GM12872 (cell line): Measurements from ENCODE around the gene ZBTB25.

Experiments
- CTCF ChIP-seq: IDR thresholded peaks from 3 replicates; pipeline ENCODE4 v1.5.1; 2011; ENCODE audit warnings: low read depth, mild to moderate bottlenecking, low read length, moderate library complexity; ENCODE audit not compliant: insufficient read depth

The ZBTB25 gene

DNA sequence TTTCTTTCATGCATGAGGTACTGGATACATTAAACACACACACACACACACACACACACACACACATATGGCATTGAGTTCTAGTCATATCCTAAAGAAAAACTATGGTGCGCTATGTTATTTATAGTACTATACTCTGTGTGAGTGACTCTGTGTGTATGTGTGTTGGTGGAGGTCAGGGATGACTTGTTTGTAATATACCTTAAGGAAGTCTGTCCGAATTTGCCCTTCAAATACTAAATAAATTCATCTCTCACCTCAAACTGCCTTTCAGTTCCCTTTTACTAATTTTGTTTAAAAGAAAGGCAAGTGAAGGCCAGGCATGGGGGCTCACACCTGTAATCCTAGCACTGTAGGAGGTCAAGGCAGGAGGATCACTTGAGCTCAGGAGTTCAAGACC is 40.4 kb downstream of the ZBTB25 start:
- TF ChIP-seq CTCF, result no peak

GRCh38 chr14:64461221-64461620 is 42.4 kb downstream of the ZBTB25 start:
- no peak for TF ChIP-seq CTCF

GRCh38 chr14:64459405-64460136 is 44.1 kb downstream of the ZBTB25 start:
- no peak for TF ChIP-seq CTCF

DNA sequence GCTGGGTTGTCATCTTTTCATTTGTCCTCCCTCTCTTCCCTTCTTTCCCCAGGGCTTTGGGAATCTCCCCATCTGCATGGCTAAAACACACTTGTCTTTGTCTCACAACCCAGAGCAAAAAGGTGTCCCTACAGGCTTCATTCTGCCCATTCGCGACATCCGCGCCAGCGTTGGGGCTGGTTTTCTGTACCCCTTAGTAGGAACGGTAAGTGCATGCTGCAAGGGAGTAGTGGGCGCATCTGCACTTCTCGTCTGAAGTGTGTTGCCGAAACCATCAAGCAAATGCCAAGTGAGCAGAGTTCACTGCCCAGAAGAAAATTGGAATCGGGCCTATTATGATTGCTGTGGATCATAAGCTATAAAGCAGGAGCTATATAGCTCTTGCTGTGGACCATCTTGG is 49.0 kb downstream of the ZBTB25 start:
- TF ChIP-seq CTCF, result no peak

DNA sequence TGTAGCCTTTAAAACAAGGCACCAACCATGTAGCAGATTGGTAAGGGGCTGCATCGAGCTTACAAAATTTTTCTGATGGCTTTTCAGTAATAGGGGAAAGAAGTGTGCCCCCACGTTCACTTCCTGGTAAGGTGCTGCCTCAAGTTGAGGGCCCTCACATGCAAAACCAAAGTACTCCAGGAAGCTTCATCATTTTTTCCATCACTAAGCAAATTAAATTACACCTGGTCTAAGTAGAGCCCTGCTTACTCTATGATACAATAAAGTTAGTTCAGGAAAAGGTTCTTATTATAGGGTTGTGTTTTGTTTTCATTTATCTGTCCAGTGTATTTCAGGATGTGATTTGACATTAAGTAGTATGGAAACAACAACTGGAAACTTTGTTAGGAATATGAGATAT is 53.4 kb downstream of the ZBTB25 start:
- TF ChIP-seq CTCF, result no peak

DNA sequence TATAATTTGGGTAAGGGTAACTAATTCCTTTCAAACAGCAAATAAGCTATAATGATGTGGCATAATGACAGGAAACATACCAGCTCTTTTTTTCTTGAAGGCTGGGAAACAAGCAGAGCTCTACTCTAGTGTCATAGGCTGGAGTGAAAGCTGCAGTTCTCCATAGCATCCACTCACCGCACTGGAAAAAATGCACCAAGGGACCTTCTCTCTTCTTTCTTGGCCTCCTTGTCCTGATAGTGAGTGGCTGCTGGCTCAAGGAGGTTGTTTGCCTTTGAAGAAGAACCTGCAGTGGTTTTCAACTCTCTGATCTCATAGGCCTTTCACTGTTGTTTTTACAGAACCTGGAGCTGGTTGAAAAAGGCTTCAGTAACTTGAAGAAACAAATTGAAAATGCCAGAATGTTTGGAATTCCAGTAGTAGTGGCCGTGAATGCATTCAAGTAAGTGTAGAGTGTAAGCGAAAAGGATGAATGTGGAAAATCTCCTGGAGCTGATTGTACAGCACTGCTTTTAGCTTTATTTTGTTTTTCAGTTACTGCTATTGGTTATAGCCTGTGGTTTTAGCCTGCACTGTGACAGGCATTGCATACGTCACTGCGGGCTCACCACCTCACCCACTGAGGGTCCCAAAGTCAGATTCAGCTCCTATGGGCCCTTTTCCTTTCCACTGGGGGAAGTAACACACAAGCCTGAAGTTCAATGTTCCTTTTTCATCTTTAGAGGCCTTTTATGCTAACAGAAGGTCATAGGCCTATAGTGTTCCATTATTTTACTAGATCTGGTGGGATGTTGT is 55.6 kb downstream of the ZBTB25 start:
- TF ChIP-seq CTCF, result no peak

DNA sequence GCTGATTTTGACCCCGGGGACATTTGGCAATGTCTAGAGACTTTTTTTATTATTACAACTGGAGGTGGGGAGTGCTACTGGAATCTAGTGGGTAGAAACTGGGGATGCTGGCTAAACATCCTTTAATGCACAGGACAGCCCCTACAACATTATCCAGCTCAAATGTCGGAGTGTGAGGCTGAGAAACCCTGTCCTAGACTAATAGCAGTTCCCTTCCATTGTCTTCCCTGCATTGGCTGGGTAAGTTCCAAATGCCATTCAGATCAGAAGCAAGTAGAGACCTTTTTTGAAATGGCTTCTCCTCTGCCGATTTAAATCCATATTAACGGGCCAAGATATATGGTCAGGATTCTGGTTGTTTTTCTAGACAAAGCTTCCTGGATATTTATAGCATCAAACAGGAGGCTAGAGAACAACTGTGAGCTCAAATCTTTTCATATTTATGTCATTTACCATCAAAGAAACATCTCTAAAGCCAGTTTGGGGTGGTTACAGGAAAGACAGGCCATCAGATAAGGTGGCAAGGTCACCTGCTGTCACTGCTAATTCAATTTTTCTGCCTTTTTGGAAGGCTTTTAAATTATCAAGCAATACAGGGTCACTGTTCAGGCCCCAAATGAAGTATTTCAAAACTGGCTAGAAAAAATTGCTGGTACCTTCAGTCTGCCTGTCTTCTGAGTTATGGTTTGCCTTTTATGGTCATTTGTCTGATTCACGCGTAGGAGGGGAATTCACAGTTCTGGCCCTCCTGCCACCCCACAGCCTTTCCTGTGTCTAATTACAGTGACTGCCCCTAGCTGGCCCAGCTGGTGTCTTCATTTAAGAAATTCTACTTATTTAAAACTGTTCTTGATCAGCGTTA is 58.4 kb downstream of the ZBTB25 start:
- TF ChIP-seq CTCF, result no peak
